ENCODE measurements around the gene PHACTR1.

The PHACTR1 gene

GRCh38 chr6:13075141-13075845, 358.7 kb downstream of the PHACTR1 start:
- no peak overlapping the region for H3K4me3 ChIP-seq (ENCODE audit: low read length)
- DNase-seq (ENCODE audit: low read depth), result no peak
- H3K36me3 ChIP-seq (ENCODE audit: control insufficient read depth, insufficient read depth, low read length, severe bottlenecking), result no peaks in the 10 kb centered on the region
- H3K9me3 ChIP-seq (ENCODE audit: control insufficient read depth, low read length), result no peaks in the 10 kb centered on the region
- H3K27me3 ChIP-seq (replicated peaks; ENCODE audit: control insufficient read depth, insufficient read depth, low read length), result no peaks in the 10 kb centered on the region
- H3K9ac ChIP-seq (ENCODE audit: low read length), result no peak overlapping the region
- H3K4me1 ChIP-seq (ENCODE audit: control insufficient read depth, insufficient read depth, low read length), result no peaks in the 10 kb centered on the region

- no peaks in the 10 kb centered on the region for H3K9me3 ChIP-seq (ENCODE audit: control insufficient read depth, low read length)
- H3K27me3 ChIP-seq (replicated peaks; ENCODE audit: control insufficient read depth, insufficient read depth, low read length), result no peaks in the 10 kb centered on the region
- no peak overlapping the region for H3K4me3 ChIP-seq (ENCODE audit: low read length)
- H3K36me3 ChIP-seq (ENCODE audit: control insufficient read depth, insufficient read depth, low read length, severe bottlenecking), result no peaks in the 10 kb centered on the region
- H3K9ac ChIP-seq (ENCODE audit: low read length), result no peak overlapping the region
- no peak for DNase-seq (ENCODE audit: low read depth)
- no peaks in the 10 kb centered on the region for H3K4me1 ChIP-seq (ENCODE audit: control insufficient read depth, insufficient read depth, low read length)
Observed at GRCh38 chr6:13076575-13076974, 360.0 kb downstream of the PHACTR1 start.

GRCh38 chr6:13077117-13077516, 360.6 kb downstream of the PHACTR1 start:
- DNase-seq (ENCODE audit: low read depth), result no peak
- Histone ChIP-seq H3K4me3 (ENCODE audit: low read length) (no peak overlapping the region), H3K36me3 (ENCODE audit: control insufficient read depth, insufficient read depth, low read length, severe bottlenecking) (no peaks in the 10 kb centered on the region), H3K27me3 (replicated peaks; ENCODE audit: control insufficient read depth, insufficient read depth, low read length) (no peaks in the 10 kb centered on the region), H3K9ac (ENCODE audit: low read length) (no peak overlapping the region), H3K9me3 (ENCODE audit: control insufficient read depth, low read length) (no peaks in the 10 kb centered on the region), H3K4me1 (ENCODE audit: control insufficient read depth, insufficient read depth, low read length) (no peaks in the 10 kb centered on the region)

- Histone ChIP-seq H3K27me3 (replicated peaks; ENCODE audit: control insufficient read depth, insufficient read depth, low read length) (no peaks in the 10 kb centered on the region), H3K36me3 (ENCODE audit: control insufficient read depth, insufficient read depth, low read length, severe bottlenecking) (no peaks in the 10 kb centered on the region), H3K9ac (ENCODE audit: low read length) (no peak overlapping the region), H3K4me3 (ENCODE audit: low read length) (no peak overlapping the region), H3K9me3 (ENCODE audit: control insufficient read depth, low read length) (no peaks in the 10 kb centered on the region), H3K4me1 (ENCODE audit: control insufficient read depth, insufficient read depth, low read length) (no peaks in the 10 kb centered on the region)
- no peak for DNase-seq (ENCODE audit: low read depth)
Observed at GRCh38 chr6:13079096-13079723, 362.6 kb downstream of the PHACTR1 start.

GRCh38 chr6:13080462-13081188, 364.1 kb downstream of the PHACTR1 start:
- no peaks in the 10 kb centered on the region for H3K4me1 ChIP-seq (ENCODE audit: control insufficient read depth, insufficient read depth, low read length)
- no peaks in the 10 kb centered on the region for H3K36me3 ChIP-seq (ENCODE audit: control insufficient read depth, insufficient read depth, low read length, severe bottlenecking)
- no peaks in the 10 kb centered on the region for H3K27me3 ChIP-seq (replicated peaks; ENCODE audit: control insufficient read depth, insufficient read depth, low read length)
- DNase-seq (ENCODE audit: low read depth), result no peak
- no peak overlapping the region for H3K4me3 ChIP-seq (ENCODE audit: low read length)
- H3K9ac ChIP-seq (ENCODE audit: low read length), result no peak overlapping the region
- no peaks in the 10 kb centered on the region for H3K9me3 ChIP-seq (ENCODE audit: control insufficient read depth, low read length)

GRCh38 chr6:13081189-13081563, 364.6 kb downstream of the PHACTR1 start:
- no peak overlapping the region for H3K4me3 ChIP-seq (ENCODE audit: low read length)
- H3K9me3 ChIP-seq (ENCODE audit: control insufficient read depth, low read length), result no peaks in the 10 kb centered on the region
- H3K36me3 ChIP-seq (ENCODE audit: control insufficient read depth, insufficient read depth, low read length, severe bottlenecking), result no peaks in the 10 kb centered on the region
- H3K4me1 ChIP-seq (ENCODE audit: control insufficient read depth, insufficient read depth, low read length), result no peaks in the 10 kb centered on the region
- no peaks in the 10 kb centered on the region for H3K27me3 ChIP-seq (replicated peaks; ENCODE audit: control insufficient read depth, insufficient read depth, low read length)
- DNase-seq (ENCODE audit: low read depth), result no peak
- H3K9ac ChIP-seq (ENCODE audit: low read length), result no peak overlapping the region

- Histone ChIP-seq H3K9me3 (ENCODE audit: control insufficient read depth, low read length) (no peaks in the 10 kb centered on the region), H3K9ac (ENCODE audit: low read length) (no peak overlapping the region), H3K36me3 (ENCODE audit: control insufficient read depth, insufficient read depth, low read length, severe bottlenecking) (no peaks in the 10 kb centered on the region), H3K4me1 (ENCODE audit: control insufficient read depth, insufficient read depth, low read length) (no peaks in the 10 kb centered on the region), H3K27me3 (replicated peaks; ENCODE audit: control insufficient read depth, insufficient read depth, low read length) (no peaks in the 10 kb centered on the region), H3K4me3 (ENCODE audit: low read length) (no peak overlapping the region)
- no peak for DNase-seq (ENCODE audit: low read depth)
Observed at GRCh38 chr6:13089296-13089994, 372.9 kb downstream of the PHACTR1 start.

- no peaks in the 10 kb centered on the region for H3K27me3 ChIP-seq (replicated peaks; ENCODE audit: control insufficient read depth, insufficient read depth, low read length)
- no peak overlapping the region for H3K9ac ChIP-seq (ENCODE audit: low read length)
Observed at GRCh38 chr6:13091192-13091591, 374.6 kb downstream of the PHACTR1 start.

GRCh38 chr6:13094781-13095425, 378.3 kb downstream of the PHACTR1 start:
- Histone ChIP-seq H3K9me3 (ENCODE audit: control insufficient read depth, low read length) (no peaks in the 10 kb centered on the region), H3K9ac (ENCODE audit: low read length) (no peak overlapping the region), H3K4me3 (ENCODE audit: low read length) (no peak overlapping the region), H3K36me3 (ENCODE audit: control insufficient read depth, insufficient read depth, low read length, severe bottlenecking) (no peaks in the 10 kb centered on the region), H3K27me3 (replicated peaks; ENCODE audit: control insufficient read depth, insufficient read depth, low read length) (no peaks in the 10 kb centered on the region), H3K4me1 (ENCODE audit: control insufficient read depth, insufficient read depth, low read length) (peaks cover 9% of the 10 kb centered on the region)
- no peak for DNase-seq (ENCODE audit: low read depth)

More at GRCh38 chr6:13091192-13091591, 374.6 kb downstream of the PHACTR1 start:
- Histone ChIP-seq H3K4me3 (ENCODE audit: low read length) (no peak overlapping the region), H3K9me3 (ENCODE audit: control insufficient read depth, low read length) (no peaks in the 10 kb centered on the region), H3K36me3 (ENCODE audit: control insufficient read depth, insufficient read depth, low read length, severe bottlenecking) (no peaks in the 10 kb centered on the region), H3K4me1 (ENCODE audit: control insufficient read depth, insufficient read depth, low read length) (no peaks in the 10 kb centered on the region)
- DNase-seq (ENCODE audit: low read depth), result no peak

GRCh38 chr6:13096084-13096483, 379.5 kb downstream of the PHACTR1 start:
- H3K36me3 ChIP-seq (ENCODE audit: control insufficient read depth, insufficient read depth, low read length, severe bottlenecking), result no peaks in the 10 kb centered on the region
- H3K4me3 ChIP-seq (ENCODE audit: low read length), result no peak overlapping the region
- H3K4me1 ChIP-seq (ENCODE audit: control insufficient read depth, insufficient read depth, low read length), result peaks cover 9% of the 10 kb centered on the region
- H3K9ac ChIP-seq (ENCODE audit: low read length), result no peak overlapping the region
- no peak for DNase-seq (ENCODE audit: low read depth)
- H3K27me3 ChIP-seq (replicated peaks; ENCODE audit: control insufficient read depth, insufficient read depth, low read length), result no peaks in the 10 kb centered on the region
- no peaks in the 10 kb centered on the region for H3K9me3 ChIP-seq (ENCODE audit: control insufficient read depth, low read length)

GRCh38 chr6:13097454-13097853, 380.9 kb downstream of the PHACTR1 start:
- no peak for DNase-seq (ENCODE audit: low read depth)
- H3K9me3 ChIP-seq (ENCODE audit: control insufficient read depth, low read length), result no peaks in the 10 kb centered on the region
- H3K9ac ChIP-seq (ENCODE audit: low read length), result no peak overlapping the region
- no peaks in the 10 kb centered on the region for H3K36me3 ChIP-seq (ENCODE audit: control insufficient read depth, insufficient read depth, low read length, severe bottlenecking)
- H3K27me3 ChIP-seq (replicated peaks; ENCODE audit: control insufficient read depth, insufficient read depth, low read length), result no peaks in the 10 kb centered on the region
- no peak overlapping the region for H3K4me3 ChIP-seq (ENCODE audit: low read length)
- peaks cover 9% of the 10 kb centered on the region for H3K4me1 ChIP-seq (ENCODE audit: control insufficient read depth, insufficient read depth, low read length)
